GM12874 (cell line): ENCODE data around the gene CADPS2.

ENCODE experiments used
- CTCF ChIP-seq: IDR thresholded peaks from 2 replicates; pipeline ENCODE4 v1.5.1; 2011; ENCODE audit warnings: low read depth, mild to moderate bottlenecking, control low read depth, low read length, moderate library complexity; ENCODE audit not compliant: insufficient read depth

Gene CADPS2

DNA sequence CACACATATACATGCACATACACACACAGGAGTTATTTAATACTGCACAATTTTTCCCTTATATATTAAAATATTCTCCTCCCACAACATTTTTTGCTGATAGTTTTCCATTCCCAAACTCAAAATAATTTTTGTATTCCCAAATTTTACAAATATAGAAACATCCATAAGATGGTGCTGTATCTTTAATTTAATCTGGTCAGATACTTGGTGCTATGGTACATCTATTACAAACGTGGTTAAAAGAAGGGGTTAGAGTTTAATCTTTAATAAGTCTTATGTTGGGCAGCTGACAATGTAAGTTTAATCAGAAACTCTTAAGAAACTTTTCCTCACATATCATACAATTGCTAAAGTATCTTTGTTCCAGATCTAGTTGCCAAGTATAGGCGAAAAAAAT is 10.2 kb upstream of the CADPS2 start:
- TF ChIP-seq CTCF: no peak

DNA sequence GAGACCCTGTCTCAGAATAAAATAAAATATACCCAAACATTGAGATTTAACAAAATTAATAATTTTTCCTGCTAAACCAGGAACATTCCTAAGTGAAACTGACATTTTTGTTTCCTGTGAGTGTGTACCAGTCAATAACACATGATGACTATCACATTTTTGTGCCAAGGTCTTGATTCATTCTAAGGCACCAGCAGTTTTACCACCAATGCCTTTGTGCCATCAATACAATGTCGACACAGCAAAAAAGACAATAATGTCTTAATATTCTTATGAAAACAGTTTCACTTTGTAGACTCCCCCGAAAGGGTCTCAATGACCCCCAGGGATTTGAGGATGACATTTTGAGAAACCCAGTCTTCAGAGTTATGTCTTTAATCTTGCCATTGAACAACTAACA is 7.2 kb upstream of the CADPS2 start:
- no peak for TF ChIP-seq CTCF

DNA sequence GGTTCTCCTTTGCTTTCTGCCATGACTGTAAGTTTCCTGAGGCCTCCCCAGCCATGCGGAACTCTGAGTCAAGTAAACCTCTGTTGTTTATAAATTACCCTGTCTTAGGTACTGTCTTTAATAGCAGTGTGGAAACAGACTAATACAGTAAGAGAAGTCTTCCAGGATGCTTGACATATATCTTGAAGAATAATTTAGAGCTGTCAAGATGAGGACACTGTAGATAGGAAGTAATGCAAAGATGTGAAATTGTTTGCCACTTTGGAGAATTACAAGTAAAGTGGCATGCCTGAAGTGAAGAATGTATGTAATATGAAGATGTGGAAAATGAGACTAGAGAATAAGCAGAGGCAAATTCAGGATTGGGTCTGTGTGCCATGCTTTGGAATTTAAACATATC is 2.9 kb upstream of the CADPS2 start:
- no peak for TF ChIP-seq CTCF

DNA sequence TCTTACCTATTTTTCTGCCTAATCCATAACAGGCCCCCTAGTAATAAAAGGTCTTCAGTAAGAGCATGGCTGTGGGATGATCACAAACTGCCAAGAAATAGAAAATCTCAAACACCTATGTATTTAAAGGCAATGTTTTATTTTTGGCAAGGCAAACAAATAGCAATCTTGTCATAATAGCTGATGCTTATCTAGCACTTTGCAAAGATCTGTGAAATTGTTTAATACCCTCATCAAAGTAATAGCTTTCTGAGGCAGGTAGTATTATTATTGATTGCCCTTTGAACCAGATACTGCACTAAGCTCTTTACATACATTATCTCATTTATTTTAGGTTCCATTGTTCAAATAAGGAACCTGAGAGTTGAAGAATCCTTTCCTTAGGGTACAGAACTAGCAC is 1.6 kb upstream of the CADPS2 start:
- no peak for TF ChIP-seq CTCF

- no peak for TF ChIP-seq CTCF
Measured at GRCh38 chr7:122887198-122887597, 938 bp upstream of the CADPS2 start.

DNA sequence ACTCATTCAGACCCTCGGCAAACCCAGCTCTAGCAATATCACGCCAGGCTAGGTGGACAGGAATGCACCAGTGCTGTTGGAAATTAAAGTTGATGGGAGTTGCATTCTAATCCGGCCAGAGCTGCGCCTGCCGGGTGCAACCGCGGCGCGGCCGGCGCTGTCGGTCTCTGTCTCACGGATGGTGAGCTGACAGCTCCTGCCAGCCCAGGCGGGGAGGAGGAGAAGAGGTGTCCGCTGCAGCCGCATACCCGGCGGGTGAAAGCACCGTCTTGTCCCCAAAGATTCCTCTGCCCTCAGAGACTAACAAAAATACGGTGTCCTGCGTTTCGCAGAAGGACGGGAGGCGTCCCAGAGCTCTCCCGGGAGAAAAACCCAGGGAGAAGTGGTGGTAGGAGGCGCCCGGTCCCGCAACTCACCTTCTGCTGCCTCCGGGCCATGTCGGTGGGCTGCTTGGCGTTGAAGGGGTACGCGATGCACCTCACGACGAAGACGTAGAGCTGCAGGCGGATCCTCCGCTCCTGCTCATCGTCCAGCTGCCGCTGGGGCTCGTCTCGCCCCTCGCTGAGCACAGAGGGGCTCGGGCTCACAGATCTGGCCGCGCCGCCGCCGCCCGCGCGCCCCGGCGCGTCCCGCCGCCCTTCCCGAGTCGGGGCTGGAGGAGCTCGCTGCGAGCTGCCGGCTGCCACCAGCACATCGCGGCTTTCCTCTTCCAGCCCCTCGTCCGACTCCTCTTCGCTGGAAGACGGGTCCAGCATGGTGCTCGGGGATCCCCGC is 490 bp downstream of the CADPS2 start:
- TF ChIP-seq CTCF: no peak

GRCh38 chr7:122884186-122884585 is 2.1 kb downstream of the CADPS2 start:
- TF ChIP-seq CTCF: no peak
